ENCODE results near the gene IQCM. TPM values are rescaled to one million over a fixed set of nuclear protein-coding genes. Genes with fewer than 3 reads are reported as not detected.

IQCM gene
- total RNA-seq, 1 experiment from 2014 or later = not detected

DNA sequence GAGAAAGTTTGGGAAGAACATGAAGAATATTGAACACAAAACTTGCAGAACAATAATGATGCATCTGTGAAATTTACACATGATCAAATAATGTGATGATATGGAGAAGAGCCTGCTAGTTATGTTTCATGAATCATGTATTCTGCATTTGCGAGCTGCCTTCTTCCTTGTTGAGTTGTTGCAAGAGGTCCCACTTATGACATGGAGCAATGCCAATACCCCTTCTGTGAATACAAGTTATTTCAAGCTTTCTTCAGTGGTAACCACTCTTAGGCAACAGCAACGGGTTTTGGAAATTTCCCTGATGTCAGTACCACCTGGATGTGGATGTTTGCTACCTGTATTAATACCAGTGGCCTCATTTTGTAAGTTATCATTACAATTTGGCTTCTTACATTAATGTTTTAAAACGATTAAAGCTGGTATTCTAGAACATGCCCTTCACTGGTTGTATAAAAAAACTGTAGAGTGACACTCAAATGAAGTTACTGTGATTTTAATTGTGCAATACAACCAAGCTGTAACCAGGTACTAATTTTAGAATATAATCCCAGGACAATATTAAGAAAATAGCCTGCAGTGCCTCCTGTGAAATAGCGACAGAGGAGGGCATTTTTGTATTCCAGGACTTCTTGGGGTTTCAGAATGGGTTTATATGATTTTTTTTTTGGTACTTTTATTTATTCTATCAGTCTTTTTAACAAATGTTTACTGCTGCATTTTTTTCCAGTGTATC, 25.3 kb downstream of the IQCM start:
- no TSS peak for BruUV-seq (replicated peaks)
- Histone ChIP-seq H3K27me3 (ENCODE audit: control insufficient read depth, insufficient read depth, low read length) (no peaks in the 10 kb centered on the region), H3K4me3 (ENCODE audit: low read depth in 2 of 2, low read length in 2 of 2) (no peak overlapping the region), H3K36me3 (ENCODE audit: control insufficient read depth, insufficient read depth, low read length) (no peaks in the 10 kb centered on the region), H3K4me1 (ENCODE audit: control insufficient read depth, insufficient read depth, low read length) (no peaks in the 10 kb centered on the region), H3K27ac (ENCODE audit: low read length) (no peak overlapping the region), H3K9me3 (ENCODE audit: control insufficient read depth, insufficient read depth, low read depth, low read length) (no peaks in the 10 kb centered on the region)
- TF ChIP-seq TCF7L2 (IDR thresholded peaks at IDR 0.05; ENCODE audit: low read depth, low read length) = no peak
- no peak for TF ChIP-seq SIN3A (IDR thresholded peaks at IDR 0.05; ENCODE audit: borderline replicate concordance, insufficient read depth, low read depth, low read length)
- TF ChIP-seq REST (IDR thresholded peaks at IDR 0.05; ENCODE audit: insufficient read depth in 1 of 2, low read depth in 2 of 2, low read length in 1 of 2) = no peak
- TF ChIP-seq CTCF (IDR thresholded peaks at IDR 0.05) = no peak
- TF ChIP-seq POLR2AphosphoS5 (IDR thresholded peaks at IDR 0.05; ENCODE audit: low read depth, low read length) = no peak
- in situ Hi-C loops (cut with HindIII; ENCODE audit: low pct_unique_long_range_greater_than_20kb, low sequenced_read_pairs) = no loop called here
- CTCF ChIA-PET = no interaction called here
- intact Hi-C loops (cut with micrococcal nuclease; ENCODE audit: unreplicated experiment) = no loop called here
- POLR2A ChIA-PET = no interaction called here
- DNase-seq (ENCODE audit: low read depth, low spot score) = no peak
- no peak for ATAC-seq

GRCh38 chr4:149788300-149788699, 27.3 kb downstream of the IQCM start:
- no TSS peak for BruUV-seq (replicated peaks)
- Histone ChIP-seq H3K36me3 (ENCODE audit: control insufficient read depth, insufficient read depth, low read length) (no peaks in the 10 kb centered on the region), H3K4me1 (ENCODE audit: control insufficient read depth, insufficient read depth, low read length) (no peaks in the 10 kb centered on the region), H3K27me3 (ENCODE audit: control insufficient read depth, insufficient read depth, low read length) (no peaks in the 10 kb centered on the region), H3K27ac (ENCODE audit: low read length) (no peak overlapping the region), H3K4me3 (ENCODE audit: low read depth in 2 of 2, low read length in 2 of 2) (no peak overlapping the region), H3K9me3 (ENCODE audit: control insufficient read depth, insufficient read depth, low read depth, low read length) (no peaks in the 10 kb centered on the region)
- in situ Hi-C loops (cut with HindIII; ENCODE audit: low pct_unique_long_range_greater_than_20kb, low sequenced_read_pairs) (no loop called here), intact Hi-C loops (cut with micrococcal nuclease; ENCODE audit: unreplicated experiment) (no loop called here)
- DNase-seq (ENCODE audit: low read depth, low spot score) (no peak), ATAC-seq (no peak)
- CTCF ChIA-PET = no interaction called here
- POLR2A ChIA-PET = no interaction called here
- TF ChIP-seq SIN3A (IDR thresholded peaks at IDR 0.05; ENCODE audit: borderline replicate concordance, insufficient read depth, low read depth, low read length) (no peak), POLR2AphosphoS5 (IDR thresholded peaks at IDR 0.05; ENCODE audit: low read depth, low read length) (no peak), CTCF (IDR thresholded peaks at IDR 0.05) (no peak), REST (IDR thresholded peaks at IDR 0.05; ENCODE audit: insufficient read depth in 1 of 2, low read depth in 2 of 2, low read length in 1 of 2) (no peak), TCF7L2 (IDR thresholded peaks at IDR 0.05; ENCODE audit: low read depth, low read length) (no peak)
